Stimulated activated naive CD8-positive, alpha-beta T cell treated with anti-CD3 and anti-CD28 coated beads, Interleukin-15, amount 100 ng/mL, for 72 hours (primary cell): ENCODE results near the gene RAD52.

ENCODE experiments used
- ATAC-seq: fragments of 150-1000 bp; cut with Tn5 transposase; 2 replicates; pipeline ENCODE4 v1.10.0; 2021; ENCODE audit warnings: mild to moderate bottlenecking, moderate library complexity
- DNase-seq, 2 donors: peaks; one replicate each; pipeline ENCODE4 v3.0.0; 2021 to 2022
- H3K27ac Mint-ChIP-seq, 2 donors: one replicate each; pipeline ENCODE4 v1.8.0; 2022; ENCODE audit warnings: mild to moderate bottlenecking in 2 of 2, mixed read lengths in 2 of 2, moderate library complexity in 2 of 2
- H3K27me3 Mint-ChIP-seq: one replicate; pipeline ENCODE4 v1.8.0; 2022; ENCODE audit warnings: mixed read lengths
- H3K4me1 Mint-ChIP-seq: one replicate; pipeline ENCODE4 v1.8.0; 2022; ENCODE audit warnings: mild to moderate bottlenecking, mixed read lengths
- H3K4me3 Mint-ChIP-seq, 2 donors: one replicate each; pipeline ENCODE4 v1.8.0; 2022; ENCODE audit warnings: mild to moderate bottlenecking in 2 of 2, mixed read lengths in 2 of 2, moderate library complexity in 1 of 2
- H3K9me3 Mint-ChIP-seq, 2 donors: one replicate each; pipeline ENCODE4 v1.8.0; 2022; ENCODE audit warnings: mixed read lengths in 2 of 2

The RAD52 gene

DNA sequence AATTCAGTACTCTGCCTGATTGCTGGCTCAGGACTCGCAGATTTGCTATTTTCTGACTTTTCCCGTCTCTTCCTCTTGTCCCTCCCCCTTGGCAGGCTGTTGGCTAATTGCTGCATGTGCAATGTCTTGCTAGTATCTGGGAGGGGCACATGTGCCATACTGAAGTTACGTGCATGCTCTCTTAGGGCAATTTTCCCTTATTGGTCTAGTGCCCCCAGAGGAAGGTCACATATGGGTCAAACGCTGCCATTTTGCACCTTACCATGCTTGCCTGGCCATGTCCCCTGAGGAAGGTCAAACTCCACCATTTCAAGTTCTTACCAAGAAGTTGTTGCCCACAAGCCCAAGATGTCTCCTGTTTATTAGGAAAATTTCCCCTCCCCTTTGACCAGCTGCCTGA lies 27.7 kb upstream of the RAD52 start:
- Mint-ChIP-seq H3K4me1 (no peaks in the 10 kb centered on the region), H3K27ac (no peak overlapping the region), H3K27me3 (no peaks in the 10 kb centered on the region), H3K4me3 (no peak overlapping the region), H3K9me3 (no peaks in the 10 kb centered on the region)
- DNase-seq (no peak), ATAC-seq (no peak)

DNA sequence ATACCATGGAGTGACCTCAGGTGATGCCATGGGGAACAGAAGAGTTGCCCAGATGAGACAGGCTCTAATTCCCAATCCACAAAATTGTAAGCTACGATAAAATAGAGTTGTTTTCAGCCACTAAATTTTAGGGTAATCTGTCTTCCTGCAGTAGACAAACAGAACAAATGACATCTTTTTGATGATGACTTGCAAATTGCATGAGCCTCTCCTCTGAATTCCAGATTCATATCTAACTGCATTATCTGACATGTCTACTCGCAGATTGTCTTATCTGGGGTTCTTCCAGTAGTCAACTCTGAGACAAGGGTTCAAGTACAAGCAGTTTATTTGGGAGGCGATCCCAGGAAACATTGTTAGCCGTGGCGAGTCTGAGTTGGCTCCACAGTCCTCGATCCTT lies 27.1 kb upstream of the RAD52 start:
- Mint-ChIP-seq H3K9me3 (no peaks in the 10 kb centered on the region), H3K4me1 (no peaks in the 10 kb centered on the region), H3K27ac (no peak overlapping the region), H3K4me3 (no peak overlapping the region), H3K27me3 (no peaks in the 10 kb centered on the region)
- DNase-seq: no peak
- no peak for ATAC-seq

DNA sequence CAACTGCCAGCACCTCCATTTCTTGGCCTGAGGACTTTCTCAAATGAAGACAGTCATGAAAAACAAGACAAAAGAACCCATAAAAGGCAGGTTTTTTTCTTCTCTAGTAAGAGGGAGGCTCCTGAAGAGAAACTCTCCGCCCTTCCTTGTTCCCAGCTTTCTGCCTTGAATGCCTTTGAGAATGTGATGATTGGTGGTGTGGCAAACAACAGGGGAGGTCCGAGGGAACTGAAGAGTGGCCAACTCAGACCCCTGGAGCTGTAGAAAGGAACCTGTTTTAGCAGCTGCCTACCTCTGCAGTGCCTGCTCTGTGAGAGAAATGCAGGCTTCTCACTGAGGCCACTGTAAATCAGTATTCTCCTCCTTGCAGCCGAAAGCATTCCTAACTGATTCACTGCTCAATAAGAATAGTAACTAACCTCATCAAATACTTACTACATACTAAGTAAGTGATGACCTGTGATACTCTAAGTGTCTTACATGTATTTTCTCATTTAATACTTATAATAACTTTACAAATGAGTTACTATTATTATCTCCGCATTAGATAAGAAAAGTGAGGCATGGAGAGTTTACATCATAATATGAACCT lies 24.9 kb upstream of the RAD52 start:
- no peaks in the 10 kb centered on the region for H3K9me3 Mint-ChIP-seq
- no peak overlapping the region for H3K4me3 Mint-ChIP-seq
- no peaks in the 10 kb centered on the region for H3K27me3 Mint-ChIP-seq
- no peaks in the 10 kb centered on the region for H3K4me1 Mint-ChIP-seq
- no peak for ATAC-seq
- no peak for DNase-seq
- no peak overlapping the region for H3K27ac Mint-ChIP-seq

DNA sequence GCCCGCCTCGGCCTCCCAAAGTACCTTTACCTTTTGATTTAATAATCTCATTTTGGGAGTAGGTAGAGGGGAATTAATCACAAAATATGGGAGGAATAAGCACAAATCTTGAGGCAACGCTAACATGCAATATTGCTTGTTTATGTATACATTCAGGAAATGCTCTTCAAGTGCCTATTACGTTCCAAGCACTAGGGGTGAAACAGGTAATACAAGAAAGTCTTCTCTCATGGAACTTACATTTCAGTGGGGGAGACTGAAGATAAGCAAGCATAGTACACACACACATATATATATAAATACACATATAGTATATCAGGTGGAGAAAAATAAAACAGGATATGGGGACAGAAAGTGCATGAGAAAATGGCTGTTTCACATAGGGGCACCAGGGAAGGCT lies 22.5 kb upstream of the RAD52 start:
- Mint-ChIP-seq H3K4me1 (no peaks in the 10 kb centered on the region), H3K4me3 (no peak overlapping the region), H3K27me3 (no peaks in the 10 kb centered on the region), H3K27ac (no peak overlapping the region), H3K9me3 (no peaks in the 10 kb centered on the region)
- DNase-seq: no peak
- ATAC-seq: no peak

DNA sequence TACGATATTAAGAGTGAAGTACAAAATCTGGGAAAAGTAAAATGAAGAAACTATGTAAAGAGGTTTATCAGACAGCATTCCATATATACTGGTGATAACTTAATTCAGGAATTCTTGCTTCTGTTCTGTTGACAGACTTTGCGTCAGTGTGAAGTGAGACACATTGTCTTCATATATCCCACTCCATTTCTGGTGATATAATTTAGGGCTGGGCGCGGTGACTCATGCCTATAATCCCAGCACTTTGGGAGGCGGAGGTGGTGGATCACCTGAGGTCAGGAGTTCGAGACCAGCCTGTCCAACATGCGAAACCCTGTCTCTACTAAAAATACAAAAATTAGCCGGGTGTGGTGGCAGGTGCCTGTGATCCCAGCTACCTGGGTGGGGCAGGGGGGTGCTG lies 20.3 kb upstream of the RAD52 start:
- no peaks in the 10 kb centered on the region for H3K4me1 Mint-ChIP-seq
- no peaks in the 10 kb centered on the region for H3K9me3 Mint-ChIP-seq
- H3K27ac Mint-ChIP-seq: peak overlapping the region in 1 of 2 donors; percentile 25
- DNase-seq: no peak
- H3K4me3 Mint-ChIP-seq: no peak overlapping the region
- ATAC-seq: no peak
- no peaks in the 10 kb centered on the region for H3K27me3 Mint-ChIP-seq

DNA sequence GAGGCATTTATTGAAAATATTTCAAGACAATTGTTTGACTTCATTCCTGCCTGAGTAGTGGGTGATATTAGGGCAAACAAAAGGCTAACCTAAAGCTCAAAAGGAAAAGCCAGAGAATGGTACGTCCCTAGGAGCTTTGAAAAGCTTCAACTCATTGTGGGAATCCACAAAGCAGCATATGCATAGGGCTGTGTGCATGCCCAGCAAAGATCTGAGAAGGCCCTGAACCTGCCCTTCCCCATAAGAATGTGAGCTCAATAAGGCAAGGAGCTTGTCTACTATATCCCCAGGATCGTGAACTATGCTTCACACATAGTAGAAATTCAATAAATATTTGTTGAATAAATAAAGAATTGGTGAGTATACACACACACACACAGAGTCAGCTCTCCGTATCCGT lies 19.1 kb upstream of the RAD52 start:
- Mint-ChIP-seq H3K27ac (no peak overlapping the region), H3K9me3 (no peaks in the 10 kb centered on the region), H3K27me3 (no peaks in the 10 kb centered on the region), H3K4me1 (no peaks in the 10 kb centered on the region), H3K4me3 (no peak overlapping the region)
- ATAC-seq (no peak), DNase-seq (no peak)

DNA sequence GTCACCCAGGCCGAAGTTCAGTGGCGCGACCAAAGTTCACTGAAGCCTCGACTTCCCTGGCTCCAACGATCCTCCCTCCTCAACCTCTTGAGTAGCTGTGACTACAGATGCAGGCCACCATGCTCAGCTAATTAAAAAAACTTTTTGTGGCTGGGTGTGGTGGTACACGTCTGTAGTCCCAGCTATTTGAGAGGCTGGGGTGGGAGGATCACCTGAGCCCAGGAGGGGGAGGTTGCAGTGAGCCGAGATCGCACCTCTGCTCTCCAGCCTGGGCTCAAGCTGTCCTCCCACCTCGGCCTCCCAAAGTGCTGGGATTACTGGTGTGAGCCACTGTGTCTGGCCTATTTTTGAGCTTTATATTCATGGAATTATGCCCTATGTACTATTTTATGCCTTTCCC lies 18.1 kb upstream of the RAD52 start:
- ATAC-seq: no peak
- no peak overlapping the region for H3K27ac Mint-ChIP-seq
- no peak for DNase-seq
- no peaks in the 10 kb centered on the region for H3K9me3 Mint-ChIP-seq
- no peaks in the 10 kb centered on the region for H3K4me1 Mint-ChIP-seq
- no peaks in the 10 kb centered on the region for H3K27me3 Mint-ChIP-seq
- H3K4me3 Mint-ChIP-seq: no peak overlapping the region

DNA sequence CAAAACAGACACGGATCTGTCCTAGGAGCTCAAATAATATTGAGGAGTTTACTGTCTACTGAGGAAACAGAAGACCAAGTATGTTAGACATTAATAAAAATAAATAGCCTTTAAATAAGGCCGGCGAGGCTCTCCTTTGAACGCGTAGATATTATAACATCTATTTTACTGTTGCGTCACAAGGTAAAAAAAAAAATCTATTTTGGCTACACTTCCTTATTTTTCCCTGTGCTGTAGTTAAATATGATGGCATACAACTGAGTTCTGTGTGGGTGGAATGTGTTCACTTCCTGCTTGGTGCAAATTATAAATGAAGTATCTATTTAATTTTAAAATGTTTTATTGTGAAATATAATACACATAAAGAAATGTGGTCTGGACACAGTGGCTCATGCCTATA lies 17.2 kb upstream of the RAD52 start:
- H3K4me1 Mint-ChIP-seq: no peaks in the 10 kb centered on the region
- no peaks in the 10 kb centered on the region for H3K9me3 Mint-ChIP-seq
- H3K27ac Mint-ChIP-seq: no peak overlapping the region
- ATAC-seq (no peak), DNase-seq (no peak)
- H3K4me3 Mint-ChIP-seq: no peak overlapping the region
- no peaks in the 10 kb centered on the region for H3K27me3 Mint-ChIP-seq

DNA sequence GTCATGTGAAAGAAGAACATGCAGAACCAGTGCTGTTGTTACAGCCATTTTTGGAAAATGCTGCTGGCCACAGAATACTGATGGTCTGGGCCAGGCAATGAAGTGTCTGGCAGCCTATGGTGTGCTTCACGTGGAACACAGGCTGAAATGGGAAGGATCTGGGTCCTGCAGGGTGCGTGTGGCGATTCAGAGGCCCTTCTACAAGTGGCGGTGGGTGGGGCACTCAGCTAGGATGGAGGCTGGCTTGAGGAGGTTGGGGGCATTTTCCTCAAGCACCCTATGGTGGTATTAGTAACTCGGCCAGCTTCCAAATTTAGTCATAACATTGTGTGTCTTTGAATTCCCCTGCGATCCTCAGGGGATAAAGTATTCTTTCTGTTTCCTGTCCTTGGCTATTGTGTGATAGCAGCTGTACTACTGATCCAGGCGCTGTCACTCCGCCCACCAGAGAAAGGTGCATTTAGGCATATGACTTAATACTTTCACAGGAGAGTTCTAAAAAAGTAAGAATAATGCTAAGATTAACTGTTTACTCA lies 9.2 kb upstream of the RAD52 start:
- Mint-ChIP-seq H3K27me3 (no peaks in the 10 kb centered on the region), H3K4me1 (no peaks in the 10 kb centered on the region), H3K9me3 (no peaks in the 10 kb centered on the region), H3K27ac (no peak overlapping the region), H3K4me3 (no peak overlapping the region)
- DNase-seq (no peak), ATAC-seq (no peak)

DNA sequence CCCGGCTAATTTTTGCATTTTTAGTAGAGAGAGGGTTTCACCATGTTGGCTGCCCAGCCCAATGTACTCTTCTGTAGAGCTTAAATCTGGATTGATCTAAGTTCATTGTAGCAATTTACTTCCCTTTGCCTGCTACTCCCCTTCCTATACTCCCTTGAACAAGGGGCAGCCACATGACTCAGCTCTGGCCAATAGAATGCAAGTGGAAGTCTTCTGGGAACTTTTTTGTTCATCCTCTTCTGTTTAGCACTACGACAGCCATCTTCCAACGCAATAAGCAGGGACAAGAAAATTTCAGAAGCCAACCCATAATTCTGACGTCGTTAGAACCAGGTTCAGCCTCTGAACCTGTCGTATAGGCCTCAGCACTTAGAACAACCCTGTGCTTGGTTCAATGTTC lies 6.4 kb upstream of the RAD52 start:
- no peaks in the 10 kb centered on the region for H3K27me3 Mint-ChIP-seq
- no peaks in the 10 kb centered on the region for H3K9me3 Mint-ChIP-seq
- no peak for DNase-seq
- ATAC-seq: no peak
- H3K4me1 Mint-ChIP-seq: no peaks in the 10 kb centered on the region
- H3K4me3 Mint-ChIP-seq: no peak overlapping the region
- no peak overlapping the region for H3K27ac Mint-ChIP-seq

DNA sequence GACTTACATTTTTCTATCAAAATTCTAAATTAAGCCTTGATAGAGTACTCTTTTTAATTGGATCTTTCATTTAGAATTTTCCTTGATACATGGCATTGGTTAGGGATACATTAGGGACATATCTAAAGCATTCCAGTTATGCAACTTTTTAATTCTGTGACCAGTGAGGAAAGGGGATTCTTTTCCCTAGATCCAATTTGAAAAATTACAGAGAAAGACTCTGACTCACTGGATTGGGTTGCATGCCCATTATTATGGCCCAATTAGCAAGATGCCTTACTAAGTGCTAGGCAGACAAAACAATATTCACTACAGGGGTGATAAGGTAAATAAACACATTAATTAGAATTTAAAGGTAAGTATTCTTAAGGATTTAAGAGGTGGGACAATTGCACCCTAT lies 5.2 kb upstream of the RAD52 start:
- H3K27ac Mint-ChIP-seq: no peak overlapping the region
- no peak for DNase-seq

DNA sequence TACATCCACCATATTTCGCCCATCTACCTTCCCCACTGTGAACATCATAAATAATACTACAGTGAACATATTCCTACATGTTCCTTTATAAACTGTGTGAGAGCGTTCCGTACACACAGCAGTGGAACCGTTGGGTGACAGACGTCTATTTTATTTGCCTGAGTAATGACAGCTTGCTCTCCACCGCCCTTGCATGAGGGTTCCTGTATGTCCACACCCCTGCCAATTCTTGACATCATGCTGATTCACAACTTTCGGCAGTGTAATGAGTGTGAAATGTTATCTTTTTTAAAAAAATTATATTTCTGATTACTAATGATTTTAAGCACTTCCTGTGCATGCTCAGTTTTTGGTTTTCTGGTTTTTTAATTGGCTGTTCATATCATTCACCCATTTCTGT lies 4.3 kb upstream of the RAD52 start:
- no peak overlapping the region for H3K27ac Mint-ChIP-seq
- no peak for DNase-seq
- no peaks in the 10 kb centered on the region for H3K27me3 Mint-ChIP-seq
- H3K9me3 Mint-ChIP-seq: no peaks in the 10 kb centered on the region
- no peak for ATAC-seq
- no peak overlapping the region for H3K4me3 Mint-ChIP-seq
- H3K4me1 Mint-ChIP-seq: no peaks in the 10 kb centered on the region

More for the DNA sequence above, 5.2 kb upstream of the RAD52 start:
- no peak overlapping the region for H3K4me3 Mint-ChIP-seq
- H3K27me3 Mint-ChIP-seq: no peaks in the 10 kb centered on the region
- ATAC-seq: no peak
- H3K4me1 Mint-ChIP-seq: no peaks in the 10 kb centered on the region
- H3K9me3 Mint-ChIP-seq: no peaks in the 10 kb centered on the region

DNA sequence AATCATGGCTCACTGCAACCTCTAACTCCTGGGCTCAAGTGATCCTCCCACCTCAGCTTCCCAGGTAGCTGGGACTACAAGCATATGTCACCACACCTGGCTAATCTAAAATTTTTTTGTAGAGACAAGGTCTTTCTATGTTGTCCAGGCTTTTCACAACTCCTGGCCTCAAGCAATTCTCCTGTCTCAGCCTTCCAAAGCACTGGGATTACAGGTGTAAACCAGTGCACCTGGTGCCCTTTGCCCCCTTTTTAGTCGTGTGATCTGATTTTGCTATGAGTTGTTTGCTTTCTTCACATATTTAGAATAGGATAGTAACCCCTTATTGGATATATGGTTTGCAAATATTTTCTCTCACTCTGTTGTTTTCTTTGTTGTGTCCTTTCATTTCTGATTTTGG lies 1.7 kb upstream of the RAD52 start:
- H3K27me3 Mint-ChIP-seq: no peaks in the 10 kb centered on the region
- H3K4me1 Mint-ChIP-seq: peaks cover 23% of the 10 kb centered on the region
- H3K27ac Mint-ChIP-seq: no peak overlapping the region
- no peak for DNase-seq
- no peak for ATAC-seq
- peak overlapping the region in 1 of 2 donors; percentile 64 for H3K4me3 Mint-ChIP-seq
- H3K9me3 Mint-ChIP-seq: no peaks in the 10 kb centered on the region

DNA sequence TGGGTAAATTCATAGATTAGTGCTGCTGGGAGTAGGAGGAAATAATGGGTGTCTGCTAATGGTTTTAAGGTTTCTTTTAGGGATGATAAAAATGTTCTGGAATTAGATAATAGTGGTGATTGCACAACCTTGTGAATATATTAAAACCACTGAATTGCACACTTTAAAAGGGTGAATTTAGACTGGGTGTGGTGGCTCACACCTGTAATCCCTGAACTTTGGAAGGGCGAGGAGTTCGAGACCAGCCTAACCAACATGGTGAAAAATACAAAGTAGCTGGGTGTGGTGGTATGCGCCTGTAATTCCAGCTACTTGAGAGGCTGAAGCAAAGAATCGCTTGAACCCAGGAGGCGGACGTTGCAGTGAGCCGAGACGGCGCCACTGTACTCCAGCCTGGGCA lies 1.3 kb downstream of the RAD52 start:
- Mint-ChIP-seq H3K27ac (no peak overlapping the region), H3K27me3 (no peaks in the 10 kb centered on the region), H3K9me3 (no peaks in the 10 kb centered on the region), H3K4me3 (peak overlapping the region; percentile 89 to 93), H3K4me1 (peaks cover 44% of the 10 kb centered on the region)
- ATAC-seq: no peak
- DNase-seq: no peak

DNA sequence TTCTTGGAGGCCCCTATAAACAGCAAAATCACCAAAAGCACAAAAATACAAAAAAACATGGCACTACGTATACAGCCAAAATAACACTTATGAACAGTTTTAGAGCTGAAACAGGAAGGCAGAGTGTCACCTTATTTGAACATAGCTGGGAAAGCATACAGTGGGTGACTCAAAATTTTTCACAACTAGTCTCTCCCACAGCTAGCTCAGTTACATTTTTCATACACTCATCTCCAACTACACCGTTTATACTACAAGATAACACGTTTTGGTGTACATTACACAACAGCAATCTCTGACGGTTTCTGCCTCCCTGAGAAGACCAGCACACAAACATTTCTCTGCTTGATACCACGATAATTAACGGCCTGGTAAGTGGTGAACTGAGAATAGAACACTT lies 2.9 kb downstream of the RAD52 start:
- Mint-ChIP-seq H3K27ac (peak overlapping the region in 1 of 2 donors; percentile 92), H3K4me3 (peak overlapping the region; percentile 32 to 44), H3K27me3 (no peaks in the 10 kb centered on the region), H3K9me3 (no peaks in the 10 kb centered on the region), H3K4me1 (peaks cover 47% of the 10 kb centered on the region)
- ATAC-seq (no peak), DNase-seq (no peak)

DNA sequence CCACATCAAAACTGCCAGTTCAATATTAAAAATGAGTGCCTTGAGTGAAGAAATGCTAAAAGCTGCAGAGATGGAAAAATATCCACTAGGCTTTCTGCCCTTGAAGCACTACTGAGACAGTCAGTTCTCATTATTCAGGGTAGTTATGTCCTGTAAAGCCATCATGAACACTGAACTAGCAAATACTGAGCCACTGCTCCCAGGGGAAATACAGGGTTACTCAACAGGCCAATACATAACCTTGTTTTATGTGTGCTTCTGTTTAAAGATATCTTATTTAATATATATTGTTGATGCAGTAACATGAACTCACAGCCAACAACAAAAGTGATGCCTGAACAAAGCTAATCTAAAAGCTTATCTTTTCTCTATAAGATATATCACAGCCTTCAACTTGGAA lies 3.3 kb downstream of the RAD52 start:
- Mint-ChIP-seq H3K27me3 (no peaks in the 10 kb centered on the region), H3K4me1 (peaks cover 47% of the 10 kb centered on the region), H3K4me3 (no peak overlapping the region)

DNA sequence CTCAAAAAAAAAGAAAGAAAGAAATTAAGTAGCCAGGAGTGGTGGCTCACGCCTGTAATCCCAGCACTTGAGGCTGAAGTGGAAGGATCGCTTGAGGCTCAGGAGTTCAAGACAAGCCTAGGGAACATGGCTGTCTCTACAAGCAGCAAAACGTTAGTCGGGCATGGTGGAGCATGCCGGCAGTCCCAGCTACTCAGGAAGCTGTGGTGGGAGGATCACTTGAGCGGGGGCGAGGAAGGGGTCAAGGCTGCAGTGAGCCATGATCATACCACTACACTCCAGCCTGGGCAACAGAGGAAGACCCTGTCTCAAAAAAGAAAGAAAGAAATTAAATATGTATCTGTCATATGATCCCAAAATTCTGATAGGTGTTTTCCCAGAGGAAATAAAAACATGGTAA lies 5.3 kb downstream of the RAD52 start:
- peak overlapping the region in 1 of 2 donors; percentile 79 for H3K27ac Mint-ChIP-seq
- peaks cover 47% of the 10 kb centered on the region for H3K4me1 Mint-ChIP-seq
- ATAC-seq: no peak
- H3K27me3 Mint-ChIP-seq: no peaks in the 10 kb centered on the region
- DNase-seq: no peak
- H3K4me3 Mint-ChIP-seq: peak overlapping the region; percentile 8 to 61
- H3K9me3 Mint-ChIP-seq: no peaks in the 10 kb centered on the region

More for the DNA sequence above, 3.3 kb downstream of the RAD52 start:
- no peak for ATAC-seq
- no peak for DNase-seq
- Mint-ChIP-seq H3K27ac (peak overlapping the region in 1 of 2 donors; percentile 92), H3K9me3 (no peaks in the 10 kb centered on the region)
